D721Med (cell line): ENCODE measurements around the gene TMA7B.

Experiments used
- DNase-seq: peaks from one replicate; pipeline ENCODE4 v3.0.0; 2011; ENCODE audit warnings: low spot score; ENCODE audit not compliant: insufficient read length
- FAIRE-seq: peaks from 2 replicates; lab custom pipeline; 2011; peaks lifted over from hg19 to GRCh38; lab: Jason Lieb, UNC
- TF ChIP-seq, protein P1 (sequence below): IDR thresholded peaks from 2 replicates; pipeline ENCODE4 v1.5.1; 2012; ENCODE audit warnings: mild to moderate bottlenecking, control low read depth; ENCODE audit not compliant: insufficient read depth; ENCODE audit errors: missing control alignments

TMA7B gene

DNA sequence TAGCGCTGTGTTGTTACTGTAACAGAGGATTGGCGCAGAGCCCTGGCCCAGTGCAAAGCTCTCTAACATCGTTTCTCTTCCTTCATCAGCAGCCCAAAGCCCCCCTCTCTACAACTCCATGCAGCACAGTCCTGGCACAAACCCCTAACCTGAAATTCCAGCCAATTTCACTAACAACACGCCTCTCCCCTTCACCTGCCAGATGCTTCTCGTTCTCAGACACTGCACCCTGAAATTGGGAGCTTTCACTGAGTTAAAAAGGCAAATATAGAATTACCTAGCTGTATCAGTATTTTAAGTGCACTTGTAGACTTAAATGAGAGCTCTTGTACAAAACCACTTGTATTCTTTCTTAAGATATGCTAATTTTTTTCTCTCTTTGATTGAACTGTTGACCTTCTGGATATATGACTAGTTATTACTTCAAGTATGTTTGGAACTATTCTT is 43.0 kb upstream of the TMA7B start:
- DNase-seq = no peak
- TF ChIP-seq, protein P1, sequence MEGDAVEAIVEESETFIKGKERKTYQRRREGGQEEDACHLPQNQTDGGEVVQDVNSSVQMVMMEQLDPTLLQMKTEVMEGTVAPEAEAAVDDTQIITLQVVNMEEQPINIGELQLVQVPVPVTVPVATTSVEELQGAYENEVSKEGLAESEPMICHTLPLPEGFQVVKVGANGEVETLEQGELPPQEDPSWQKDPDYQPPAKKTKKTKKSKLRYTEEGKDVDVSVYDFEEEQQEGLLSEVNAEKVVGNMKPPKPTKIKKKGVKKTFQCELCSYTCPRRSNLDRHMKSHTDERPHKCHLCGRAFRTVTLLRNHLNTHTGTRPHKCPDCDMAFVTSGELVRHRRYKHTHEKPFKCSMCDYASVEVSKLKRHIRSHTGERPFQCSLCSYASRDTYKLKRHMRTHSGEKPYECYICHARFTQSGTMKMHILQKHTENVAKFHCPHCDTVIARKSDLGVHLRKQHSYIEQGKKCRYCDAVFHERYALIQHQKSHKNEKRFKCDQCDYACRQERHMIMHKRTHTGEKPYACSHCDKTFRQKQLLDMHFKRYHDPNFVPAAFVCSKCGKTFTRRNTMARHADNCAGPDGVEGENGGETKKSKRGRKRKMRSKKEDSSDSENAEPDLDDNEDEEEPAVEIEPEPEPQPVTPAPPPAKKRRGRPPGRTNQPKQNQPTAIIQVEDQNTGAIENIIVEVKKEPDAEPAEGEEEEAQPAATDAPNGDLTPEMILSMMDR = no peak
- FAIRE-seq = no peak

DNA sequence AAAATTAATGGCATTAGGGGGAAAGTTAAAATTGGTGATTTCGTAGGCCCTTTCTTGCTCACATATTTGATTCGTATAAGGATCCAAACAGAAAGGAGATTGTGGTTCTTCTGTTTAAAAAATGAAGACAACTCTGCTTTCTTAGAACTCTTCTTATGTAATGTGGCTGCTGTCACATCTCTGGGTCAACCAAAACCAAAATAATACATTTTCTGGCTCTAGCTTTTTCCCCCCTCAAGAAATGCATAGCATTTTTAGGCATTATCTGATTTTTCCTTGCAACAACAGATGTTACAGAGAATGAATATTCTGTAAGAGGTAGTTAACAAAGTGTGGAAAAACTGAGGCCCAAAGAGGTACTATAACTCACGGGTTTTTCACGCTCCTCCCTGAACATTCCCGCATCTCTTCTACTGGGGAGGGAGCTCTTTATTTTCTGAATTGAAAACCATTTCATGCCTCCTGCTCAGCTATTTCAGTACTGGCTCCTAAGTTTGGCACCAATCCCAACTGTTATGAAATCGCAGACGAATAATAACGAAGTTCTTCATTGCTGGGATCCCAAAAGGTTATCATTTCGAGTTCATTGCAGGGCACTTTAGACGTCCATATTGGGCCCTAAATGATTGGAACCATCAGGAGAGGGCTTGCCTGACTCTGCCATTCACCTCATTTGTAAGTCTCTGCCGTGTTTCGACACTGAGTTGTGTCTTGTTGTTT is 42.3 kb upstream of the TMA7B start:
- FAIRE-seq (no peak), DNase-seq (no peak)
- TF ChIP-seq, protein P1 = no peak

DNA sequence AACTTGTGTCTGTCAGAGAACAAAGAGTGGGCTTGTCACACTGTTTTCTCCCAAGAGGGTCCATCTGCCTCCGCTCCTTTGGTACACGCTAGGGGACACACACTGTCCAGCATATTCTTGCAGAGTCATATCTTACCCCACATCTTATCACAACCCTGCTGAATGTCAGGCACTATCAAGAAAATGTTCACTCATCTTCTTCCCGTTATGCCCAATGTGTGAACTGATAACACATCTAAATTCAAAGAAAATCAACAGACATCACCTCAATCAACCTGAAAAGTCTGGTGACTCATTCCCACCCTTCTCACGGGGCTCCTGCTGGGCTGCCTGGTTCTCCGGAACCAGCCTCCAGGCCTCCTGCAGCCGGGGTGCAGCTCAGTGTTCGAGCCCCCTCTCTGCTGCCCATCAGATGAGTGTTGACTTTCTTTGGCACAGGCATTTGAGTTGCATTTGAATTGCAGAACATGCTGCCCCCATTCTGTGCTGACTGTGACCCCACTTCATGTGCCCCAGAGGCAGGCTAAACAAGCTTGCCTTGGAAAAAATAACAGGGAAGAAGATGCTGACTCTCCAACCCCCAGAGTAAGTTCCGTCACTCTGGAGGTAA is 40.0 kb upstream of the TMA7B start:
- TF ChIP-seq, protein P1 = no peak
- FAIRE-seq (no peak), DNase-seq (no peak)

DNA sequence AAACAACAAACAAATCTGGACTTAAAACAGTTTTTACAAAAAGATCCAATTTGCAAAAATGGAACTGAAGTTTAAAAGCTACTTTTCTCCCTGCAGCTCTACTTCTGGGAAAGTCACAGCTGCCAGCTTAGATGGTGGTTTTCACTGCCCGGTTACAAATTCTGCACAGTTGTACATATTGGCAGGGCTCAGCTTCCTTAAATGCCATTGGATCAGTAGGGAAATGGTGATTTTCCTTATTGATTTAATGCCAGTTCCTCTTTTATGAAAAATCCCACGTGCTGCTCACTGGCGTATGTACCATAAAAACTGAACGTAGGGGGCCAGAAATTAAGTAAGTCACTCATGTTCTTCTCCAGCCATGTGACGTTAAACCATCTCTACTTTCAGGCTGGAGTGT is 36.5 kb upstream of the TMA7B start:
- TF ChIP-seq, protein P1 = no peak
- no peak for FAIRE-seq
- DNase-seq = no peak

DNA sequence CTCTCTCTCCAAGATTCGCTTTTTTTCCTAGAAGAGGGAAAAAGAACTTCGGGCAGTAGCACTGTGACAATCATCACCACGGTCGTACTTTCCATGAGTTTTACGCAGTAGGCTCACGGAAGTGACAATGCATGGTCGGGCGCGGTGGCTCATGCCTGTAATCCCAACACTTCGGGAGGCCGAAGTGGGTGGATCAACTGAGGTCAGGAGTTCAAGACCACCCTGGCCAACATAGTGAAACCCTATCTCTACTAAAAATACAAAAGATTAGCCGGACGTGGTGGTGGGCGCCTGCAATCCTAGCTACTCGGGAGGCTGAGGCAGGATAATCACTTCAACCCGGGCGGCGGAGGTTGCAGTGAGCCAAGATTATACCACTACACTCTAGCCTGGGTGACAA is 35.9 kb upstream of the TMA7B start:
- FAIRE-seq (no peak), DNase-seq (no peak)
- TF ChIP-seq, protein P1 = no peak

DNA sequence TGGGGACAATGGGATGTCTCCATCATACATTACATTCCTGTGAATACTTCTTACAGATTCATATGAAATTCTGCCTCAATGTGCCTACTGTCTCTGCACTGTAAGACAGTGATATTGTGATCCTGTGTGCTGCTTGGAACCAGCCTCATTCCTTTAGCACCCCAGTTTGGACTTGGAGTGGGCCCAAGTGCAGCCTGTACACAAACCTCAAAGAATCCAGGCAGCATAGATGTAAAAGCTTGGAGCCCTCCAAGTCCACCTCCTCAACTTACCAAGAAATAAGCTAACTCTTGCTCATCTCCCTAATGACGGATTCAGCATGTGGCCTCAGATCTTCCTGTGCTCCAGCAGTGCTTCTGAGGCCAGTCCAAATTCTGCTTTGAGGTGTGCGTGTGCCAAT is 34.9 kb upstream of the TMA7B start:
- no peak for FAIRE-seq
- no peak for DNase-seq
- TF ChIP-seq, protein P1 = no peak

DNA sequence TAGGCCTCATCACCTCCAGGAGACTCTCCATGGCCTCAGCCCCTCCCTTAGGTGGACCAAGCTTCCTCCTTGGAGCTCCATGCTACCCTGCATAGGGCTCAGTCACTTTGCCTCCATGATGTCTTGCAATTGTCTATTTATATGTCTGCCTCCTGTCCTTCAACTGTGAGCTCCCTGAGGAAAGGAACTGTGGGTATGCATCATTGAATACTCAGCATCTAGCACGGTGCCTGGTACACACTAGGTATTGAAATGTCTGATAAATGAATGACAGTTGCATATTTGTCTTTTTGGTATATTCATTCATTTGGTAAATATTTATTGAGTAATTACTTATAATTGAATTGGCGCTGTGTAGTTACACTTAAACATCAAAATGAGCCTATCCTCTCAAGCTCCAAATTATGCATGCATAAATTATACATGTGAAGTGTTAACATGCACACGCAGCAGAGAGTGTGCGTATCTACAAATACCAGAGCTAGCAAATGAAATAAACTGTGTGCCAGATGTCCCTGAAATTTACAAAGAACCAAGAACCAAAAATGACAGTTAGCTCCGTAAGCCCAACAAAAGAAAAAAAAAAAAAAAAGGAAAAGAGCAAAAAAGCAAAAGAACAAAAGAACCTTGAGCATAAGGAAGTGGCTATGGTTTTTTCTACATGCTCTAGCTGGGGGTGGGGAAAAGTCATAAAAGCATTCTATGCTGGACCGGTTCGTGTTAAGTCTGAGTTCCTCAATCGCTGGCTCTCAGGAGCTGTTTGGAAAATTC is 34.1 kb upstream of the TMA7B start:
- TF ChIP-seq, protein P1 = no peak
- no peak for FAIRE-seq
- no peak for DNase-seq
